HG03354 (cell line): ENCODE measurements around the gene UBE2L5.
A peak's percentile ranks its signal among the peaks of the same experiment; 100 is the strongest.

Experiments
- ATAC-seq: cut with Tn5 transposase; IDR thresholded peaks from one replicate; pipeline ENCODE4 v1.9.1; 2021; ENCODE audit warnings: mild to moderate bottlenecking; ENCODE audit not compliant: unreplicated experiment, poor library complexity, severe bottlenecking

UBE2L5 gene

GRCh38 chr13:30464496-30465342 is 42.4 kb downstream of the UBE2L5 start:
- peak; percentile 39 for ATAC-seq

- no peak for ATAC-seq
These were observed 43.0 kb downstream of the UBE2L5 start for GRCh38 chr13:30465343-30465592.

GRCh38 chr13:30465593-30466357 is 43.5 kb downstream of the UBE2L5 start, which contains the start of gene HMGB1:
TSS of gene HMGB1 (minus strand) at chr13:30465936. CDS start at chr13:30463680, 2,256 bp downstream.
- ATAC-seq, result peak; percentile 88

- ATAC-seq, result no peak
These were observed 44.0 kb downstream of the UBE2L5 start for GRCh38 chr13:30466358-30466714.

DNA sequence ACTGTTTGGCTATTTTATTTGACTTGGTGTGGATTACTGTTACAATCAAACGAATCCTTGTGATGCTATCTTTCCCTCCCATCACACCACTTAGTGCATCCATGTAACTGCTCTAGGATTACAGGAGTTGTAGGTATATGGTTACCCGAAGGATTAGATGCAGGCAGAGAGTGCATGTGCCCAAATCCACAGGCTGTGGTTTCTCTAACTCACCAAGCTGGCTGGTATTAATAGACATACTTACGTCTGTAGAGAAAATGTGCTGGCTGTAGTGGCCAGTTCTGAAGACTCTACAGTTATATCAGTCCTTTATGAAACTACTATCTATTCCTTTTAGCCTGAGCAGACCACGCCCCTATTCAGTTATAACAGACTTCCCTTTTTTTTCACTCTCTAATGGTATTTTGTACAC is 44.6 kb downstream of the UBE2L5 start:
- ATAC-seq, result no peak

DNA sequence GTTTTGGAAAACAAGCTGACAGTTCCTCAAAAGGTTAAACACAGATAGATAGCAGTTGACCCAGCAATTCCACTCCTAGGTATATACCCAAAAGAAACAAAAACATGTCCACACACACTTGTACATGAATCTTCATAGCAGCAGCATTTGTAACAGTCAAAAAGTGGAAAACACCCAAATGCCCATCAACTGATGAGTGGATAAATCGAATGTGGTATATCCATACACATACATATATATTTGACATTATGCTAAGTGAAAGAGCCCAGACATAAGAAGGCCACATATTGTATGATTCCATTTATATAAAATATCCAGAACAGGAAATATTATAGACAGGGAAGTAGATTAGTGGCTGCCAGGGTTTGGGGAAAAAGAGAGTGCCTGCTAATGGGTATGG is 51.4 kb downstream of the UBE2L5 start:
- ATAC-seq, result no peak

DNA sequence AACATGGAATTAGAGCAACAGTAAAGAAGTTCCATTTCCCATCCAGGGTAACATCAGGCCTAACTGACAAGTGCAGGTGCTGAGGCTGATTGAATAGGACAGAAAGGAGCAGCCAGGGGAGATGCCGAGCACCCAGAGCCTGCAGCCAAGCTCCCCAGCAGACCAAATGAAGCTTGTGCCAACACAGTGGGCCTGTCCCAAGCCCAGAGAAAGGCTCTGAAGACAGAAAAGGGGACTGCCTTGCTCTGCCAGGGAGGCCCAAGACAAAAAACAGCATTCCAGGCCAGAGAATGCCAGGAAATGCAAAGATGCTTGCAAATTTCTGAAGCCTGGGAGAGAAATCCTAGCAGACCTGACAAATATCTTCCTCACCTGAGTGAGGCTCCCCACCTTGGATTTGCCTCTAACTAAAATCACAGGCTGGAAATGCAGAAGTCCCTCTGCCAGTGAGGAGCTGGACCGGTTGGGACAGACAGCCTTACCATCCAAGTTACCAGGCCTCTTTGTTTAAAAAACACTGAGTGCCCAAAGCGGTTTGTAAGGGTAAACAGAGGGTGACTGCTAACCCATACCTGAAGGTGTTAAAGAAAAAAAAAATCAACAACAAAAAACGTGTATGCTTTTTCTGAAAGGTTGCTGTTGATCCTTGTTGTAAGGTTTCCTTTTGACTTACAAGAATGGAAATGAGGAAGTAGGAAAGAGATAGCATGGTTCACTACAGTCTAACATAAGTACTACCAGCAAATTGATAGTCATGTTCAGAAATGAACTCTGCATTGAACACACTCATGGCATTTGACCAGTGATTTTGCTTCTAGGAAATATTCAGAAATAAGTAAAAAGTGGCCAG is 55.3 kb downstream of the UBE2L5 start:
- ATAC-seq, result peak; percentile 97
